ENCODE measurements around the gene LHFPL4. TPM values are rescaled to one million over a fixed set of nuclear protein-coding genes. Genes with fewer than 3 reads are reported as not detected.

Gene LHFPL4
- total and polyA plus RNA-seq, 2 of the 4 experiments (the other 2 are of a cell fraction): not detected

- H4K8ac ChIP-seq (ENCODE audit: low read depth in 2 of 2, low read length in 2 of 2): no peak overlapping the region
- H4K91ac ChIP-seq (ENCODE audit: insufficient read depth, low read depth, low read length): no peak overlapping the region
- no peaks in the 10 kb centered on the region for H3K4me1 ChIP-seq (ENCODE audit: control insufficient read depth, insufficient read depth, low read length)
- H3K23ac ChIP-seq (ENCODE audit: low read depth, low read length): no peak overlapping the region
- H2AK5ac ChIP-seq (ENCODE audit: low read depth, low read length): no peak overlapping the region
- intact Hi-C loops (cut with micrococcal nuclease) (no loop called here), in situ Hi-C loops (cut with MboI; ENCODE audit: low sequenced_read_pairs) (no loop called here), dilution Hi-C loops (cut with HindIII; ENCODE audit: low sequenced_read_pairs, unreplicated experiment) (no loop called here)
- H4K5ac ChIP-seq (ENCODE audit: low read depth, low read length): no peak overlapping the region
- TF ChIP-seq CEBPB (IDR thresholded peaks at IDR 0.05; ENCODE audit: low read depth, low read length) (no peak), NFE2L2 (IDR thresholded peaks at IDR 0.05; ENCODE audit: low read depth, low read length) (no peak), MAFK (IDR thresholded peaks at IDR 0.05; ENCODE audit: low read depth, low read length) (no peak), RAD21 (IDR thresholded peaks at IDR 0.05; ENCODE audit: low read length) (no peak), FOS (IDR thresholded peaks at IDR 0.05; ENCODE audit: low read depth, low read length) (no peak)
- ATAC-seq (ENCODE audit: low read depth) (no peak), DNase-seq (no peak)
- H3K18ac ChIP-seq (ENCODE audit: low read depth, low read length): no peak overlapping the region
- no peaks in the 10 kb centered on the region; the same call in 1 of the 2 replicates for H3K27me3 ChIP-seq (ENCODE audit: control insufficient read depth, insufficient read depth, low read length)
- H3K9me3 ChIP-seq (ENCODE audit: control insufficient read depth, insufficient read depth, low read length): no peaks in the 10 kb centered on the region
- no TSS peak for BruUV-seq (replicated peaks)
- H3K79me1 ChIP-seq (ENCODE audit: low read depth in 1 of 2, low read length in 2 of 2): no peaks in the 10 kb centered on the region
- H2BK15ac ChIP-seq (ENCODE audit: low read depth, low read length): no peak overlapping the region
- POLR2A ChIA-PET (ENCODE audit: unreplicated experiment): no interaction called here
- CTCF ChIA-PET: no interaction called here
- no peak overlapping the region for H2AK9ac ChIP-seq (replicated peaks; ENCODE audit: low read depth, low read length, poor library complexity)
- no peak overlapping the region for H3K9ac ChIP-seq (ENCODE audit: low read depth, low read length)
- no peak overlapping the region for H2BK20ac ChIP-seq (ENCODE audit: low read depth, low read length)
- H3K4ac ChIP-seq (ENCODE audit: low read depth, low read length): no peak overlapping the region
- no peak overlapping the region for H2BK5ac ChIP-seq (ENCODE audit: low read depth, low read length, poor library complexity, severe bottlenecking)
- no peaks in the 10 kb centered on the region for H3K9me1 ChIP-seq (ENCODE audit: insufficient read depth, low read length)
- WGBS, 2 experiments (ENCODE audit: extremely low coverage in 2 of 2, insufficient read length in 1 of 2): 38% methylated on average over 2 of the region's 8 CpGs; no CpG with 5 or more reads in 1 of the 2 experiments
- no peak overlapping the region for H2AFZ ChIP-seq (replicated peaks; ENCODE audit: low read length, poor library complexity)
- no peak overlapping the region for H3K4me3 ChIP-seq (ENCODE audit: insufficient read depth, low read depth, low read length)
- no peak overlapping the region for H2BK120ac ChIP-seq (ENCODE audit: low read depth, low read length)
- H3K14ac ChIP-seq (replicated peaks; ENCODE audit: low read depth, low read length): no peak overlapping the region
- H4K20me1 ChIP-seq (ENCODE audit: insufficient read depth, low read length): no peaks in the 10 kb centered on the region
- no peaks in the 10 kb centered on the region for H3K36me3 ChIP-seq (ENCODE audit: control insufficient read depth, insufficient read depth, low read length)
- no peak overlapping the region for H3K27ac ChIP-seq (ENCODE audit: insufficient read depth, low read length)
- no peak overlapping the region for H3K56ac ChIP-seq (ENCODE audit: extremely low read depth, insufficient read depth, low read length)
- H3K4me2 ChIP-seq (ENCODE audit: low read depth, low read length): no peak overlapping the region
Observed at GRCh38 chr3:9590282-9590791, 36.7 kb upstream of the LHFPL4 start.
